Transverse colon (tissue), 4 donors: ENCODE results near the gene RIT1. TPM values are rescaled to one million over a fixed set of nuclear protein-coding genes. Genes with fewer than 3 reads are reported as not detected.

Experiments used
- DNase-seq: peaks from one replicate; pipeline ENCODE4 v3.0.0-alpha.2; 2019
- H3K27ac ChIP-seq, 4 donors: fragments of 200-600 bp; sonication (generic); 2 replicates each; pipeline ENCODE4 v1.5.1; 2016 to 2018; ENCODE audit warnings: inconsistent platforms in 4 of 4
- H3K27me3 ChIP-seq: fragments of 200-600 bp; sonication (generic); 2 replicates; pipeline ENCODE4 v1.5.1; 2017; ENCODE audit warnings: inconsistent platforms
- H3K36me3 ChIP-seq, 4 donors: fragments of 200-600 bp; sonication (generic); 2 replicates each; pipeline ENCODE4 v1.5.1; 2017 to 2019; ENCODE audit warnings: inconsistent platforms in 4 of 4
- H3K4me1 ChIP-seq, 4 donors: fragments of 200-600 bp; sonication (generic); 2 replicates each; pipeline ENCODE4 v1.5.1; 2017 to 2020; ENCODE audit warnings: inconsistent platforms in 4 of 4
- H3K4me3 ChIP-seq, 4 donors: fragments of 200-600 bp; sonication (generic); 1 replicate in 1 of 4; 2 replicates in 3 of 4; pipeline versions ENCODE4 v1.5.1 to v1.6.1; 2017 to 2019; ENCODE audit warnings: inconsistent platforms in 4 of 4
- H3K9me3 ChIP-seq, 2 donors: fragments of 200-600 bp; sonication (generic); 2 replicates each; pipeline ENCODE4 v1.5.1; 2017 to 2019; ENCODE audit warnings: inconsistent platforms in 2 of 2
- EP300 ChIP-seq: sonication (generic); formaldehyde crosslinking; IDR thresholded peaks from one replicate; pipeline ENCODE4 v1.6.1; 2017; ENCODE audit warnings: antibody characterized with exemption, low read depth
- POLR2A ChIP-seq: fragments of 450-650 bp; IDR thresholded peaks from one replicate; pipeline ENCODE4 v1.6.1; 2016; ENCODE audit warnings: antibody characterized with exemption, mild to moderate bottlenecking, moderate library complexity
- POLR2AphosphoS5 ChIP-seq, 3 donors: sonication (generic); formaldehyde crosslinking; IDR thresholded peaks; one replicate each; pipeline ENCODE4 v1.6.1; 2016; ENCODE audit warnings: antibody characterized with exemption in 3 of 3
- WGBS, 2 donors: methylation state at CpG; one replicate each; pipeline ENCODE4 v1.1.5; 2018; ENCODE audit warnings: low coverage in 1 of 2; 5-methylcytosine and 5-hydroxymethylcytosine counted together
- in situ Hi-C, 4 donors: fragments of 200-750 bp; cut with MboI; loops; one replicate each; pipeline versions ENCODE4 v1.15.0 to v1.15.1; 2017; ENCODE audit warnings: low sequenced_read_pairs in 3 of 4, low pct_ligation_motif_present in 1 of 4, low pct_unique_long_range_greater_than_20kb in 1 of 4
- intact Hi-C: fragments of 100-400 bp; cut with DNase I; formaldehyde crosslinking; loops from one replicate; pipeline ENCODE4 v1.15.1; 2023; ENCODE audit warnings: low total_unique reads
- total RNA-seq, 4 donors: library from RNA; depleted of rRNA; stranded (reverse); fragments of >200 nt; gene quantifications; one replicate each; pipeline ENCODE4 v1.1.0, GENCODE V29; 2016
- TF ChIP-seq, protein P1 (sequence below), 5 experiments: fragments of 200-600 bp in 3 of 5; fragments of 450-650 bp in 2 of 5; sonication (generic) in 3 of 5; IDR thresholded peaks; 1 replicate in 2 of 5; 2 replicates in 3 of 5; pipeline ENCODE4 v1.5.1; 2016 to 2017; ENCODE audit warnings: antibody characterized with exemption in 5 of 5, inconsistent platforms in 3 of 5, mild to moderate bottlenecking in 2 of 5, moderate library complexity in 1 of 5

The RIT1 gene
- total RNA-seq, 4 donors from 2014 or later, result 6.4 to 23.7 (median 17.0) TPM

DNA sequence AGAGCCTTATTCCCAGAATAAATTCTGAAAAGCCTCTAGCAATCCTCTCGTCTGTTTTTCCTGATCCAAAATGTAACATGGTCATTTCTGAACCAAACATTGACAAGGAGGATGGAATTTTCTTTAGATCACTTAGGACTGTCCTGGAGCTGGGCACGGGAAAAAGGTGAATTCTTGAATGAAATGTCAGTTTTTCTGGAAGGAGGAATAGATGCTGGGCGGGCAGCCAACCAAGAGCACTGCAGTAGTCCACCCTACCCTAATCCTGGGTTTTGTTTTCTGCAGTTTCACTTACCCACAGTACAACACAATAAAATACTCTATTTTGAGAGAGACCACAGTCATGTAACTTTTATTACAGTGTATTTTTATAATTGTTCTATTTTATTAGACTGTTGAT lies 20.9 kb downstream of the RIT1 start:
- no peak for DNase-seq
- no peak overlapping the region for H3K27ac ChIP-seq
- intact Hi-C loops, result no loop called here
- no peaks in the 10 kb centered on the region for H3K9me3 ChIP-seq
- H3K4me3 ChIP-seq, result no peak overlapping the region
- 57 to 71% methylated on average over 3 of the region's 3 CpGs for WGBS, 2 donors
- H3K27me3 ChIP-seq, result no peaks in the 10 kb centered on the region
- H3K4me1 ChIP-seq, result peaks cover 0 to 16% (median 10%) of the 10 kb centered on the region in 4 donors
- H3K36me3 ChIP-seq, result no peaks in the 10 kb centered on the region
- TF ChIP-seq EP300, result no peak
- TF ChIP-seq POLR2AphosphoS5 (IDR thresholded peaks at IDR 0.05), result no peak
- TF ChIP-seq POLR2A, result no peak
- TF ChIP-seq, protein P1, sequence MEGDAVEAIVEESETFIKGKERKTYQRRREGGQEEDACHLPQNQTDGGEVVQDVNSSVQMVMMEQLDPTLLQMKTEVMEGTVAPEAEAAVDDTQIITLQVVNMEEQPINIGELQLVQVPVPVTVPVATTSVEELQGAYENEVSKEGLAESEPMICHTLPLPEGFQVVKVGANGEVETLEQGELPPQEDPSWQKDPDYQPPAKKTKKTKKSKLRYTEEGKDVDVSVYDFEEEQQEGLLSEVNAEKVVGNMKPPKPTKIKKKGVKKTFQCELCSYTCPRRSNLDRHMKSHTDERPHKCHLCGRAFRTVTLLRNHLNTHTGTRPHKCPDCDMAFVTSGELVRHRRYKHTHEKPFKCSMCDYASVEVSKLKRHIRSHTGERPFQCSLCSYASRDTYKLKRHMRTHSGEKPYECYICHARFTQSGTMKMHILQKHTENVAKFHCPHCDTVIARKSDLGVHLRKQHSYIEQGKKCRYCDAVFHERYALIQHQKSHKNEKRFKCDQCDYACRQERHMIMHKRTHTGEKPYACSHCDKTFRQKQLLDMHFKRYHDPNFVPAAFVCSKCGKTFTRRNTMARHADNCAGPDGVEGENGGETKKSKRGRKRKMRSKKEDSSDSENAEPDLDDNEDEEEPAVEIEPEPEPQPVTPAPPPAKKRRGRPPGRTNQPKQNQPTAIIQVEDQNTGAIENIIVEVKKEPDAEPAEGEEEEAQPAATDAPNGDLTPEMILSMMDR (IDR thresholded peaks at IDR 0.05), result no peak
- in situ Hi-C loops, result no loop called here

DNA sequence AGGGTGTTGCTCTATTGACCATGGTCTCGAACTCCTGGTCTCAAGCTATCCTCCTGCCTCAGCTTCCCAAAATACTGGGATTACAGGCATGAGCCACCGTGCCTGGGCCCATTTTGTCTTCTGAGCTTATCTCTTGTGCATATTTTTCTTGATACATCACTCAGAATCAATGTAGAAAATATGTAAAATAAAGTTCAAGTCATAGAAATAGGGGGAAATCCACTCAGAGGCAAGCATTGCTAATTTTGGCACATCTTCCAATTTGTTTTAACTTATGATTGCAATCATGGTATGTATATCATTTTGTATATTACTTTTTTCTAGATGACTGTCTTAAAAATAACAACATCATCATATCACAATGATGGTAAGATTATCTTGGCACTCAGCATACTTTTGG lies 21.6 kb downstream of the RIT1 start:
- DNase-seq, result no peak
- in situ Hi-C loops (no loop called here), intact Hi-C loops (no loop called here)
- Histone ChIP-seq H3K9me3 (no peaks in the 10 kb centered on the region), H3K27ac (no peak overlapping the region), H3K4me1 (peaks cover 0 to 16% (median 10%) of the 10 kb centered on the region in 4 donors), H3K36me3 (no peaks in the 10 kb centered on the region), H3K27me3 (no peaks in the 10 kb centered on the region), H3K4me3 (no peak overlapping the region)
- WGBS, 2 donors, result 65 to 86% methylated on average over 2 of the region's 2 CpGs
- TF ChIP-seq POLR2AphosphoS5 (IDR thresholded peaks at IDR 0.05), result no peak
- TF ChIP-seq POLR2A, result no peak
- TF ChIP-seq, protein P1 (IDR thresholded peaks at IDR 0.05), result no peak
- no peak for TF ChIP-seq EP300

DNA sequence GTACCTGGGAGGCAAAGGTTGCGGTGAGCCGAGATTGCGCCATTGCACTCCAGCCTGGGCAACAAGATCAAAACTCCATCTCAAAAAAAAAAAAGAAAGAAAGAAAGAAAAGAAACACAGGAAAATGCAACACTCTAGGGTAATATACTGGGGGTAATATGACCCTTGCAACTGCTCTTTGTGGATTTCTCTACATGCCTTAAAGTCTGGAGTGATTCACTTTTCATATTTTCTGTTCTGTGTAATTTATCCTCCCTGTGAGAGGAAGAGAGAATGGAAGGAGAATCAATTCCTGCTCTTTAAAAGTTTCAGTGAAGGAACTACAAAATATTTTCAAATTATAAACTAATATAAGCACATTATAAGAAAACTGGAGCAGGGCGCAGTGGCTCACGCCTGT lies 22.7 kb downstream of the RIT1 start:
- H3K4me3 ChIP-seq, result no peak overlapping the region
- no peaks in the 10 kb centered on the region for H3K9me3 ChIP-seq
- no peaks in the 10 kb centered on the region for H3K36me3 ChIP-seq
- TF ChIP-seq POLR2A (no peak), POLR2AphosphoS5 (IDR thresholded peaks at IDR 0.05) (no peak), EP300 (no peak)
- TF ChIP-seq, protein P1 (IDR thresholded peaks at IDR 0.05), result no peak
- 94 to 97% methylated on average over 5 of the region's 5 CpGs for WGBS, 2 donors
- H3K27me3 ChIP-seq, result no peaks in the 10 kb centered on the region
- intact Hi-C loops, result no loop called here
- in situ Hi-C loops, result no loop called here
- H3K27ac ChIP-seq, result no peak overlapping the region
- H3K4me1 ChIP-seq, result peaks cover 0 to 14% (median 10%) of the 10 kb centered on the region in 4 donors
- no peak for DNase-seq

DNA sequence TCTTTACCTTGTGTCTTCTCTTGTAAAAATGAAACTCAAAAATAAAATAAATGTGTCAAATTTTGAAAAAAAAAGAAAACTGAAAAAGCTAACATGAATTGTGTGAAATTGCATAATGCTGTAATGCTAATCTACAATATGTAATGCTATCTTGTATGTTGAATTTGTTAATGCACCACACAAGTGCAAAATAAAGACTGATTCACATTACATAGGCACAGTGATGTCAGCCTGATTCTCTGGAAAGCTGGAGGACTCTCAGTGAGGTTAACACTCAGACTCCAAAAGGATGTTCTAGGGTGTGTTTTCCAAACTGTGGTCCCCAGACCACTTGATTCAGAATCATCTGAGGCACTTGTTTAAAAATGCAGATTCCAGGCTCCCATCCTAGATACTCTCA lies 26.2 kb downstream of the RIT1 start:
- no peaks in the 10 kb centered on the region for H3K9me3 ChIP-seq
- in situ Hi-C loops (no loop called here), intact Hi-C loops (no loop called here)
- H3K27me3 ChIP-seq, result no peaks in the 10 kb centered on the region
- no peak overlapping the region for H3K4me3 ChIP-seq
- TF ChIP-seq POLR2A (no peak), POLR2AphosphoS5 (IDR thresholded peaks at IDR 0.05) (no peak), EP300 (no peak)
- TF ChIP-seq, protein P1 (IDR thresholded peaks at IDR 0.05), result no peak
- H3K4me1 ChIP-seq, result peaks cover 0 to 6% (median 0%) of the 10 kb centered on the region in 4 donors
- DNase-seq, result no peak
- H3K36me3 ChIP-seq, result no peaks in the 10 kb centered on the region
- no peak overlapping the region for H3K27ac ChIP-seq
